ENCODE measurements around the gene MX2. TPM values are rescaled to one million over a fixed set of nuclear protein-coding genes. Genes with fewer than 3 reads are reported as not detected.

Gene MX2
- total and polyA plus RNA-seq, 2 of the 8 experiments (the other 6 are each of a cell fraction or from before 2014, with no cell fraction given), result 3.1 to 8.9 TPM

- Histone ChIP-seq H2BK120ac (replicated peaks; ENCODE audit: low read depth, low read length) (no peak overlapping the region), H3K9me3 (ENCODE audit: insufficient read depth in 2 of 2, low read depth in 1 of 2, low read length in 1 of 2) (peaks cover 0 to 3% of the 10 kb centered on the region in 2 experiments; a peak in 1 of 4 replicates), H3K14ac (ENCODE audit: insufficient read length) (no peak overlapping the region), H3K27me3 (replicated peaks in 1 of 4; ENCODE audit: control insufficient read depth in 3 of 4, extremely low read depth in 1 of 4, insufficient read depth in 3 of 4, low read length in 3 of 4) (no peaks in the 10 kb centered on the region), H3K4me1 (replicated peaks in 1 of 4; ENCODE audit: control insufficient read depth in 3 of 4, insufficient read depth in 4 of 4, low read length in 3 of 4) (peaks cover 0 to 10% (median 0%) of the 10 kb centered on the region in 4 experiments; a peak in 3 of 7 replicates), H3K56ac (replicated peaks; ENCODE audit: insufficient read length, low read depth, low read length) (no peak overlapping the region), H3K4me2 (ENCODE audit: insufficient read depth in 1 of 2, low read depth in 2 of 2, low read length in 2 of 2) (no peak overlapping the region), H4K5ac (ENCODE audit: insufficient read length, low read depth, low read length) (no peak overlapping the region), H3K9ac (replicated peaks in 1 of 4; ENCODE audit: extremely low read depth in 1 of 4, low read depth in 3 of 4, low read length in 3 of 4) (no peak overlapping the region), H3K79me1 (ENCODE audit: low read depth, low read length) (no peaks in the 10 kb centered on the region), H4K91ac (replicated peaks; ENCODE audit: insufficient read length, low read length) (no peak overlapping the region), H3K27ac (ENCODE audit: low read depth, low read length) (no peak overlapping the region), H2BK12ac (ENCODE audit: low read depth, low read length) (no peak overlapping the region), H2BK20ac (ENCODE audit: low read length) (no peak overlapping the region), H3K23me2 (ENCODE audit: low read depth, low read length) (no peaks in the 10 kb centered on the region), H2AFZ (ENCODE audit: low read length) (no peak overlapping the region), H4K8ac (ENCODE audit: extremely low read depth, insufficient read depth, low read length) (no peak overlapping the region), H2AK5ac (ENCODE audit: low read depth, low read length) (no peak overlapping the region), H2BK5ac (ENCODE audit: low read depth, low read length) (no peak overlapping the region), H2BK15ac (ENCODE audit: low read length) (0 out of 2 replicates have a peak overlapping the region, but pooled peaks have one; percentile 37), H3K36me3 (ENCODE audit: control insufficient read depth in 2 of 4, insufficient read depth in 4 of 4, low read length in 3 of 4) (no peaks in the 10 kb centered on the region), H3K79me2 (ENCODE audit: control insufficient read depth in 1 of 2, insufficient read depth in 2 of 2, low read length in 2 of 2) (no peaks in the 10 kb centered on the region), H3K4me3 (ENCODE audit: extremely low read depth in 1 of 4, insufficient read depth in 2 of 4, low read depth in 3 of 4, low read length in 4 of 4) (no peak overlapping the region), H3K18ac (ENCODE audit: extremely low read depth, low read length) (no peak overlapping the region), H3K4ac (replicated peaks; ENCODE audit: insufficient read length, low read depth, low read length) (no peak overlapping the region), H4K20me1 (replicated peaks in 1 of 2; ENCODE audit: control insufficient read depth in 1 of 2, insufficient read depth in 2 of 2, low read length in 2 of 2) (no peaks in the 10 kb centered on the region), H3K23ac (ENCODE audit: insufficient read length) (no peak overlapping the region)
- ChIA-PET POLR2A (ENCODE audit: partially characterized antibody) (no interaction called here), CTCF (ENCODE audit: partially characterized antibody) (interaction anchor here (2.8 kb wide), 1 partner anchor 170 kb away, joined by 15 read pairs; no protein-coding TSS in a partner anchor)
- DNase-seq (ENCODE audit: low read depth in 1 of 2, low spot score in 2 of 2) (no peak), FAIRE-seq (no peak)
- TF ChIP-seq NANOG (IDR thresholded peaks at IDR 0.05; ENCODE audit: insufficient read depth, low read depth, low read length, poor library complexity, severe bottlenecking) (no peak), SP1 (IDR thresholded peaks at IDR 0.05; ENCODE audit: low read depth, low read length) (no peak), ASH2L (IDR thresholded peaks at IDR 0.05; ENCODE audit: low read length) (no peak), POLR2AphosphoS5 (IDR thresholded peaks at IDR 0.05; ENCODE audit: low read depth, low read length) (no peak), HDAC2 (IDR thresholded peaks at IDR 0.05; ENCODE audit: borderline replicate concordance in 1 of 2, low read depth in 2 of 2, low read length in 2 of 2) (no peak), CHD1 (IDR thresholded peaks at IDR 0.05; ENCODE audit: low read depth, low read length) (no peak), SIRT6 (IDR thresholded peaks at IDR 0.05; ENCODE audit: low read length) (no peak), CREB1 (IDR thresholded peaks at IDR 0.05) (no peak), FOSL1 (IDR thresholded peaks at IDR 0.05; ENCODE audit: insufficient read depth, low read depth, low read length) (no peak), KDM5A (IDR thresholded peaks at IDR 0.05; ENCODE audit: low read length) (no peak), SIX5 (IDR thresholded peaks at IDR 0.05; ENCODE audit: low read depth, low read length) (no peak), CEBPB (IDR thresholded peaks at IDR 0.05; ENCODE audit: low read depth, low read length) (no peak)
- 43% methylated on average over 3 of the region's 3 CpGs; no CpG with 5 or more reads in 1 of the 2 experiments for WGBS, 2 experiments (ENCODE audit: extremely low coverage in 1 of 2, insufficient coverage in 1 of 2, insufficient read length in 1 of 2, insufficient replicate concordance in 2 of 2, low coverage in 1 of 2, low lambda C conversion rate in 2 of 2, missing lambda C conversion rate in 1 of 2)
These were observed 91.9 kb downstream of the MX2 start for GRCh38 chr21:41453761-41454160.
